ENCODE results near the gene WDFY4.

Gene WDFY4

GRCh38 chr10:48985621-48986158, 301.0 kb downstream of the WDFY4 start:
- FAIRE-seq (no peak), DNase-seq (ENCODE audit: insufficient read length, low spot score) (no peak)
- no peak for TF ChIP-seq CTCF (IDR thresholded peaks at IDR 0.05; ENCODE audit: insufficient read depth, missing control alignments)

- FAIRE-seq: no peak
- DNase-seq (ENCODE audit: insufficient read length, low spot score): no peak
- no peak for TF ChIP-seq CTCF (IDR thresholded peaks at IDR 0.05; ENCODE audit: insufficient read depth, missing control alignments)
Measured at GRCh38 chr10:48990226-48990625, 305.6 kb downstream of the WDFY4 start.

- FAIRE-seq (no peak), DNase-seq (ENCODE audit: insufficient read length, low spot score) (no peak)
- no peak for TF ChIP-seq CTCF (IDR thresholded peaks at IDR 0.05; ENCODE audit: insufficient read depth, missing control alignments)
Measured at GRCh38 chr10:48993627-48994026, 309.0 kb downstream of the WDFY4 start.

- no peak for TF ChIP-seq CTCF (IDR thresholded peaks at IDR 0.05; ENCODE audit: insufficient read depth, missing control alignments)
- no peak for DNase-seq (ENCODE audit: insufficient read length, low spot score)
- no peak for FAIRE-seq
Measured at GRCh38 chr10:48996329-48996728, 311.7 kb downstream of the WDFY4 start.

- DNase-seq (ENCODE audit: insufficient read length, low spot score) (no peak), FAIRE-seq (no peak)
- TF ChIP-seq CTCF (IDR thresholded peaks at IDR 0.05; ENCODE audit: insufficient read depth, missing control alignments): no peak
Measured at GRCh38 chr10:48999346-48999745, 314.7 kb downstream of the WDFY4 start.

GRCh38 chr10:49000437-49001398, 316.0 kb downstream of the WDFY4 start:
- no peak for TF ChIP-seq CTCF (IDR thresholded peaks at IDR 0.05; ENCODE audit: insufficient read depth, missing control alignments)
- FAIRE-seq (no peak), DNase-seq (ENCODE audit: insufficient read length, low spot score) (no peak)

- no peak for DNase-seq (ENCODE audit: insufficient read length, low spot score)
- no peak for TF ChIP-seq CTCF (IDR thresholded peaks at IDR 0.05; ENCODE audit: insufficient read depth, missing control alignments)
- FAIRE-seq: no peak
Measured at GRCh38 chr10:49001402-49001801, 316.7 kb downstream of the WDFY4 start.
